ENCODE results near the gene PDE4D. TPM values are rescaled to one million over a fixed set of nuclear protein-coding genes. Genes with fewer than 3 reads are reported as not detected.

Gene PDE4D
- total RNA-seq, 4 donors from 2014 or later: 6.7 to 21.0 (median 15.0) TPM

DNA sequence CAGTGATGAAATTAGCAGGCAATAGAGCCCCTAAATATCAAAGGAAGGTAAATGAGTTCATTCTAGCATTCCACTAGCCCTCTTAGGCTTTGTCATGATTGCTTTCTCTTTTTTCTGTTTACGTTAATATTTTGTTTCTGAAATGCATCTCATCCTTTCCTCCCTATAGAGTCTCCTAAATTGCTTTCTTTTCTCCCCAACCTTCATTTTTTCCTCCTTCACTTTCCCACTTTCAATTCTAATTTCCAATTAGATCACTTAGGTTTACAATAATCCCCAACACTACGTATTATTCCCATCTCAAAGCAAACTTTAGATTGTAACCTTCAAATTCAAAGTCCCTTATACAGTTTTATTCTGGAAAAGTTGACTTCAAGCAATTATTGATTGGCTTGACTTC is 751.4 kb downstream of the PDE4D start:
- intact Hi-C loops (cut with DNase I; ENCODE audit: low total_unique reads): no loop called here
- no peak for DNase-seq (ENCODE audit: low spot score in 2 of 2)
- H3K4me3 ChIP-seq (ENCODE audit: low read depth, poor library complexity, severe bottlenecking): no peak overlapping the region
- no peak for TF ChIP-seq POLR2A (IDR thresholded peaks at IDR 0.05)
- TF ChIP-seq, protein P1, sequence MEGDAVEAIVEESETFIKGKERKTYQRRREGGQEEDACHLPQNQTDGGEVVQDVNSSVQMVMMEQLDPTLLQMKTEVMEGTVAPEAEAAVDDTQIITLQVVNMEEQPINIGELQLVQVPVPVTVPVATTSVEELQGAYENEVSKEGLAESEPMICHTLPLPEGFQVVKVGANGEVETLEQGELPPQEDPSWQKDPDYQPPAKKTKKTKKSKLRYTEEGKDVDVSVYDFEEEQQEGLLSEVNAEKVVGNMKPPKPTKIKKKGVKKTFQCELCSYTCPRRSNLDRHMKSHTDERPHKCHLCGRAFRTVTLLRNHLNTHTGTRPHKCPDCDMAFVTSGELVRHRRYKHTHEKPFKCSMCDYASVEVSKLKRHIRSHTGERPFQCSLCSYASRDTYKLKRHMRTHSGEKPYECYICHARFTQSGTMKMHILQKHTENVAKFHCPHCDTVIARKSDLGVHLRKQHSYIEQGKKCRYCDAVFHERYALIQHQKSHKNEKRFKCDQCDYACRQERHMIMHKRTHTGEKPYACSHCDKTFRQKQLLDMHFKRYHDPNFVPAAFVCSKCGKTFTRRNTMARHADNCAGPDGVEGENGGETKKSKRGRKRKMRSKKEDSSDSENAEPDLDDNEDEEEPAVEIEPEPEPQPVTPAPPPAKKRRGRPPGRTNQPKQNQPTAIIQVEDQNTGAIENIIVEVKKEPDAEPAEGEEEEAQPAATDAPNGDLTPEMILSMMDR (IDR thresholded peaks at IDR 0.05): no peak
- WGBS, 2 donors: 95 to 100% methylated on average over 2 of the region's 2 CpGs

DNA sequence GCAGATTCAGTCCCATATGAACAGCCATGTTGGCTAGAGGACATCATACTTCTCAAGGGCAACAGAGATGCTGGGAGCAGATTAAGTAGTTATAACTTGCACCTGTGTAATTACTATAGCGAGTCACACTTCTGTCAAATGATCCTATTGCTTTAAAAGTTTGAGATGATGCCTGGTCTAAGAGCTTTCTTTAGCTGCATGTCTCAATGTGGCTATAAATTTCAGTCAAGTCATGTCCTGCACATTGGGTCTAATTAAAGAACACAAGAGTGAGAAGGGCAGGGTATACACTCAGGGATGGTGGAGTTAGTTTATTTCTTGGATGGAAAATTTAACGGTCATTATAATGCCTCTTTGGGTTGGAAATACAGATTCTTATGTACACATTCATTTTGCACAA is 753.4 kb downstream of the PDE4D start:
- 82 to 99% methylated on average over 2 of the region's 2 CpGs for WGBS, 2 donors
- intact Hi-C loops (cut with DNase I; ENCODE audit: low total_unique reads): no loop called here
- TF ChIP-seq, protein P1 (IDR thresholded peaks at IDR 0.05): no peak
- no peak for TF ChIP-seq POLR2A (IDR thresholded peaks at IDR 0.05)
- DNase-seq (ENCODE audit: low spot score in 2 of 2): no peak
- H3K4me3 ChIP-seq (ENCODE audit: low read depth, poor library complexity, severe bottlenecking): no peak overlapping the region

DNA sequence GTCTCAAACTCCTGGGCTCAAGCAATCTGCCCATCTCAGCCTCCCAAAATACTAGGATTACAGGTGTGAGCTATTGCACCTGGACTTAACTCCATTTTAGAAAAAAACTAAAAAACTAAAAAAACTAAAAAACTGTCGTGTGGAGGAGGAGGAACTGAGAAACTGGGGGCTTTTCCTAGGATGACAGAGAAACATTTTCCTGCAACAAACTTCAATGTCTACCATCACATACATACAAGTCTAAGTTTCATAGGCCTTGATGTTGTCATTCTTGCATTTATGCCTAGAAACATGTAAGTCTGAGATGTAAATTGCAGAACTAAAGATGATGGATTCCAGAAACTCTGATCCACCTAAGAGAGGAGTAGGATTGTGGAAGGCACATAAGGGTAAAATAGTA is 753.8 kb downstream of the PDE4D start:
- no peak overlapping the region for H3K4me3 ChIP-seq (ENCODE audit: low read depth, poor library complexity, severe bottlenecking)
- intact Hi-C loops (cut with DNase I; ENCODE audit: low total_unique reads): no loop called here
- 82 to 89% methylated on average over 1 of the region's 1 CpG for WGBS, 2 donors
- TF ChIP-seq, protein P1 (IDR thresholded peaks at IDR 0.05): no peak
- TF ChIP-seq POLR2A (IDR thresholded peaks at IDR 0.05): no peak
- no peak for DNase-seq (ENCODE audit: low spot score in 2 of 2)

DNA sequence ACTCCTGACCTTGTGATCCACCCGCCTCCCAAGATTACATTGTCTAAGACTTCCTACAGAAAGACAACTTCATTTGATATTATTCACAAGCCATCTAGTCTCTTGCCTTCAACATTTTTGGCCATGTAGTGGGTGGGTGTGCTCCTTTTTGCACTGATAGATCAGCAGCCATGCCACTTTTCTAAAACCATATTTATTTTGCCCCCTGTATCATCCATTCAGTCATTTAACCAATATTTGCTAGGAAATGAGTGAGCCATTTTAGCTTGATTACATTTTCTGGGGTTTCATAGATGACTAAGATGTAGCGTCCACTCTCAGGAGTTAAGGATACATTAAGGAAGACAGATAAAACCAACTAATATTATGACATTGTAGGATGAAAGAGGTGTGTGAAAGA is 755.0 kb downstream of the PDE4D start:
- TF ChIP-seq, protein P1 (IDR thresholded peaks at IDR 0.05): no peak
- no peak for TF ChIP-seq POLR2A (IDR thresholded peaks at IDR 0.05)
- intact Hi-C loops (cut with DNase I; ENCODE audit: low total_unique reads): no loop called here
- no peak for DNase-seq (ENCODE audit: low spot score in 2 of 2)
- H3K4me3 ChIP-seq (ENCODE audit: low read depth, poor library complexity, severe bottlenecking): no peak overlapping the region
- WGBS, 2 donors: 86 to 93% methylated on average over 2 of the region's 2 CpGs

DNA sequence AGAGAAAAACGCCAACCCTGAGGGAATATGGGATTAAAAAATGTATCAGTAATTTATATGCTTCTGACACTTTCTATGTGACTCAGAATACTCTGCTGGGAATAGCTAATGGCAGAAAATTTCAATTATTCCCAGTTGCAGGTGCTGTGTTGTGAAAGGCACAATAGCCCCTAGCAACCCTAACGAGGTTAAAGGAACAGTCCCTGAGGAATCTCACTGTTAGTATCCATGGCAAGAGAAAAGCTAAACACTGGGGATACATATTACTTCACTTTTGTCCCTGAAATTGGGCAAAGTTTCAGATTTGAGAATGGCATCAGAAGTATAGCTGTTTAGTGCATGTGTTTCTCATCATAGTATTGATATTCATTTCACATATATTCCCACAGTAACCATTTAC is 755.7 kb downstream of the PDE4D start:
- intact Hi-C loops (cut with DNase I; ENCODE audit: low total_unique reads): no loop called here
- TF ChIP-seq POLR2A (IDR thresholded peaks at IDR 0.05): no peak
- TF ChIP-seq, protein P1 (IDR thresholded peaks at IDR 0.05): no peak
- DNase-seq (ENCODE audit: low spot score in 2 of 2): no peak
- H3K4me3 ChIP-seq (ENCODE audit: low read depth, poor library complexity, severe bottlenecking): no peak overlapping the region
- WGBS, 2 donors: 64 to 67% methylated on average over 2 of the region's 2 CpGs

DNA sequence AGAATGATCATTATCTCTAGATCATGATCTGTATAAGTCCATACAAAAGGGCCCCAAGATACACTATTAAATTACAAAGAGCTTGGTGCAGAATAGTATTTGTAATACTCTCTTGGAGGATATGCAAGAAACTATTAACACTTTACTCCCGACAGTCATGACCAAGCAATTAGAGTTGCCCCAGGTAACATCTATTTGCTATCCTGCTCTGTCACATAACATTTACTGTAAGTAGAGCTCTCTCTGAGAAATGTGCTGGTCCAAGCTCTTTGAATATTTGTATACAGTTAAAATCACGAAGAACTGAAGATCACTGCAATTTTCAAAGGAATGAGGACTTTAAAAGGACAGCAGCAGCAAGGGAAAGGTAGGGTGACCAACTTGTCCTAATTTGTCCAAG is 757.0 kb downstream of the PDE4D start:
- no peak overlapping the region for H3K4me3 ChIP-seq (ENCODE audit: low read depth, poor library complexity, severe bottlenecking)
- DNase-seq (ENCODE audit: low spot score in 2 of 2): no peak
- 49 to 78% methylated on average over 2 of the region's 2 CpGs for WGBS, 2 donors
- intact Hi-C loops (cut with DNase I; ENCODE audit: low total_unique reads): no loop called here
- TF ChIP-seq, protein P1 (IDR thresholded peaks at IDR 0.05): no peak
- TF ChIP-seq POLR2A (IDR thresholded peaks at IDR 0.05): no peak
